ENCODE data around the gene ACAA2. TPM values are rescaled to one million over a fixed set of nuclear protein-coding genes. Genes with fewer than 3 reads are reported as not detected.

Gene ACAA2
- total RNA-seq, 1 donor from 2014 or later, result 91.9 TPM

GRCh38 chr18:49767111-49768050 is 46.0 kb downstream of the ACAA2 start:
- H3K4me1 Mint-ChIP-seq, result peaks cover 18% of the 10 kb centered on the region
- H3K4me2 ChIP-seq, result no peak overlapping the region
- no peaks in the 10 kb centered on the region for H3K36me3 ChIP-seq
- H3K4me1 ChIP-seq, result no peaks in the 10 kb centered on the region
- no peak overlapping the region for H3K27ac Mint-ChIP-seq
- peaks cover 5% of the 10 kb centered on the region for H3K27me3 Mint-ChIP-seq (ENCODE audit: insufficient read depth, low read depth)
- H3K79me2 ChIP-seq (ENCODE audit: low read depth), result no peaks in the 10 kb centered on the region
- no peaks in the 10 kb centered on the region for H3K36me3 Mint-ChIP-seq
- no peaks in the 10 kb centered on the region for H4K20me1 ChIP-seq (ENCODE audit: low read depth)
- no peak overlapping the region for H2AFZ ChIP-seq (replicated peaks)
- no peak overlapping the region for H3K9ac ChIP-seq
- H3F3A ChIP-seq (ENCODE audit: low read depth), result no peaks in the 10 kb centered on the region
- no peak for DNase-seq (ENCODE audit: low spot score)
- H3K27me3 ChIP-seq, result no peaks in the 10 kb centered on the region
- H3K4me3 Mint-ChIP-seq, result no peak overlapping the region
- no peak overlapping the region for H3K4me3 ChIP-seq
- TF ChIP-seq EZH2 (IDR thresholded peaks at IDR 0.05) (no peak), CTCF (IDR thresholded peaks at IDR 0.05) (no peak), EZH2phosphoT487 (IDR thresholded peaks at IDR 0.05) (no peak)
- H3K9me3 Mint-ChIP-seq, result no peaks in the 10 kb centered on the region
- no peaks in the 10 kb centered on the region for H3K9me3 ChIP-seq (ENCODE audit: low read depth)
- no peak overlapping the region for H3K27ac ChIP-seq

DNA sequence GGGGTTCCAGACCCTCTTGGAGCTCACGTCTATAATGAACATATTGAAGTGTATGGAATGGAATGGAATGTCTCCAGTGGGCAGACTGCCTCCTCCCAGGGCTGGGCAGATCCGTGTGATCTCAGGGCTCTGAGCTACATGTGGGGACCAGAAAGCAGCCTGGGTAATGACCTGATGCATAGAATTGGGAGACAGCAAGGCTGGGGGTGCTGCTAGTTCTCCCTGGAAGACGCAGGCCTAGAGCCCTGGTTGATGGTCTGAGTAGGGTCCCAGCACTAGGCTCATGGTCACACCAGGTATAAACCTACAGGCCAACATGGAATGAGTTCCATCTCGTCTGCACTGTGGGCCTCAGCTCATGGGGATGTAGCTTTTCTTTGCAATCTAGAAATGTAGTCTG is 46.7 kb downstream of the ACAA2 start:
- Mint-ChIP-seq H3K4me1 (peaks cover 18% of the 10 kb centered on the region), H3K9me3 (no peaks in the 10 kb centered on the region), H3K27ac (peak overlapping the region; percentile 44), H3K36me3 (no peaks in the 10 kb centered on the region), H3K4me3 (no peak overlapping the region), H3K27me3 (ENCODE audit: insufficient read depth, low read depth) (peaks cover 5% of the 10 kb centered on the region)
- H3K4me3 ChIP-seq, result no peak overlapping the region
- H2AFZ ChIP-seq (replicated peaks), result no peak overlapping the region
- no peak for DNase-seq (ENCODE audit: low spot score)
- no peaks in the 10 kb centered on the region for H3K36me3 ChIP-seq
- TF ChIP-seq CTCF (IDR thresholded peaks at IDR 0.05) (no peak), EZH2 (IDR thresholded peaks at IDR 0.05) (no peak)
- no peaks in the 10 kb centered on the region for H3K9me3 ChIP-seq (ENCODE audit: low read depth)
- no peak overlapping the region for H3K4me2 ChIP-seq
- H3K9ac ChIP-seq, result no peak overlapping the region
- H3F3A ChIP-seq (ENCODE audit: low read depth), result no peaks in the 10 kb centered on the region
- H3K79me2 ChIP-seq (ENCODE audit: low read depth), result no peaks in the 10 kb centered on the region
- no peaks in the 10 kb centered on the region for H3K27me3 ChIP-seq
- no peaks in the 10 kb centered on the region for H3K4me1 ChIP-seq
- H4K20me1 ChIP-seq (ENCODE audit: low read depth), result no peaks in the 10 kb centered on the region
- H3K27ac ChIP-seq, result no peak overlapping the region

- Histone ChIP-seq H3K9me3 (ENCODE audit: low read depth) (no peaks in the 10 kb centered on the region), H3K27me3 (no peaks in the 10 kb centered on the region), H3K9ac (no peak overlapping the region), H4K20me1 (ENCODE audit: low read depth) (no peaks in the 10 kb centered on the region), H3K4me1 (peaks cover 9% of the 10 kb centered on the region), H3K4me3 (no peak overlapping the region), H3F3A (ENCODE audit: low read depth) (no peaks in the 10 kb centered on the region), H2AFZ (replicated peaks) (no peak overlapping the region), H3K4me2 (no peak overlapping the region), H3K79me2 (ENCODE audit: low read depth) (no peaks in the 10 kb centered on the region), H3K36me3 (no peaks in the 10 kb centered on the region), H3K27ac (no peak overlapping the region)
- Mint-ChIP-seq H3K27me3 (ENCODE audit: insufficient read depth, low read depth) (peaks cover 3% of the 10 kb centered on the region), H3K4me1 (peaks cover 25% of the 10 kb centered on the region), H3K27ac (no peak overlapping the region), H3K4me3 (no peak overlapping the region), H3K9me3 (no peaks in the 10 kb centered on the region), H3K36me3 (no peaks in the 10 kb centered on the region)
- no peak for DNase-seq (ENCODE audit: low spot score)
- TF ChIP-seq CTCF (IDR thresholded peaks at IDR 0.05), result no peak
- no peak for TF ChIP-seq EZH2 (IDR thresholded peaks at IDR 0.05)
- TF ChIP-seq EZH2phosphoT487 (IDR thresholded peaks at IDR 0.05), result no peak
Observed at GRCh38 chr18:49764032-49764431, 49.3 kb downstream of the ACAA2 start.

Measured in neural progenitor cell (in vitro differentiated cells).